ENCODE measurements around the gene NCAN.
"Not testable (repeated sequence)": the region's sequence is repeated elsewhere in the genome, so short reads cannot be mapped to it uniquely, and the experiment has no call there.

Gene NCAN

DNA sequence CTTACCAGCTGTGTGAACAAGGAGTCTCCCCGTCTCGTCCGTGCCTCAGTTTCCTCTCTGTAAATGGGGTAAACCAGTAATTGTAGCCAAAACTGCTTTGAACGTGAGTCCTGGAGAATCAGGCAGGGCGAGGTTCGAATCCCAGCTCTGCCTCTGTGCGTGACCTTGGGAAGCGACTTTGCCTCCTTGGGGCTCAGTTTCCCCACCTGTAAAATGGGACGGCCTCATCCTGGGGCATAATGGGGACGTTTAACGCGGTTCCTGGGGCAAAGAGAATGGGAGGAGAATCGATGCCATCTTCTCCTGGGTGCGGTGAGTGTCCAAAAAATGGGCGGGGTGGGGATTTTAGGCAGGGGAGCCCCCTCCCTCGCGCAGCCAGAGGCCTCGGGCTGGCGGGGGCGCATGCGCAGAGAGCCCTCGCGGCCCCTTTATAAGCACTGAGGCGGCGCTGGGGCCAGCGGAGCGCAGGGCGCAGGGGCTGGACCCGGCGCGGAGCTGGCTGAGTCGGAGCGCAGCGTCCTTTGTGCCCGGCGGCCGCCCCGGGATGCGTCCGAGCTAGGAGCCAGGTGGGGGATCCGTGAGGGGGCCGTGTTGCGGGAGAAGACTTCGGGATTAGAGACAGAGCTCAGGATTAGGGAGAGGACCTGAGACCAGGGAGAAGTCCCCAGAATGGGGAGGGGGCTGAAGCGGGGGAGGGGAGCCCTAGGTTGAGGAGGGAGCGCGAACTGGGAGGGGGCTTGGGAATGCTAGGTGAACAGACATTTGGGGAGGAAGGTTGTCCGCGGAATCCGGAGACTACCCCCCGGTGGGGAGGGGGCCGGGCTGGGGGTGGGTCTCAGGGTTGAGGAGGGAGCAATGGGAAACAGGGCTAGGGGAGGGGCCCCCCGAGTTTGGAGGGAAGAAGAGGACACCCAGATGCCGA is at the start of gene NCAN:
Gene NCAN, plus strand, starts transcription at position 460 of the 922 bp plus-strand sequence. CDS start 4,996 bp downstream, outside the sequence.
- peak; percentile 11 for DNase-seq

DNA sequence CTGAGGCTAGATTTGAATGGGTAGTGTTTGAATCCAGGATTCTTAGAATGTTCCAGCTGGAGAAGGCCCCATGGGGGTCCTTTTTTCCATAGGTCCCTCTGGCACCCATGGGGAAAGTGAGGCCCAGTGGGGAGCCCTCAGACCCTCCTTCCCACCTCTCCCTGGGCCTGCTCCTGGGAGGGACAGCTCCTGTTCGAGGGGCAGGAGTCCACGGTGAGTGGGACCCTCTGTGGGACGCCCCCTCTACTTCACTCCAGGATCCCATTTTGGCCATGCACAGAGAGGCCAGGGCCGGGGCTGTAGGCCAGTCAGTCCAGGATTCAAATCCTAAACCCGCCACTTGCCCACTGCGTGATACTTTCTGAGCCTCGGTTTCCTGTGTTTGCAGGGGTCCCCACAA is 49.3 kb upstream of the NCAN start:
- no peak for DNase-seq

GRCh38 chr19:19165396-19165795 is 46.4 kb upstream of the NCAN start:
- no peak for DNase-seq

DNA sequence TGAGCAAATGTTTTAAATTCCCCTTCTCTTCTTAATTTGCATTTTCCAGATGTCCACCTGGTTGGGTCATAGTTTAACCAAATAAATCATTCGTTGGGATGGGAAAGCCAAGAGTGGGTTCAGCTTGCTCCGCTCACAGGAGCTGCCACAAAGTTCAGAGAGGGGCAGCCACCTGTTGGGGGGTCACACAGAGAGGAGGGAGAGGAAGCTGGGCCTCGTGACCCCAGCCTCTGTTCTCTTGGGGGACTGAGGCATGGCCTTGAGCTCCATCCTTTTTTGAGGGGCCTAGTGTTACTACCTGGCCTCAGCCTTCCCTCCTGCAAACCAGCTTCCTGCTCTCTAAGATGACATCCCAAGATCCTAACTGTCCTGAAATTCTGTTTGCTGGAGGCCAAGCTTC is 44.1 kb upstream of the NCAN start:
- no peak for DNase-seq

GRCh38 chr19:19169236-19170052 is 42.3 kb upstream of the NCAN start:
- no peak for DNase-seq

DNA sequence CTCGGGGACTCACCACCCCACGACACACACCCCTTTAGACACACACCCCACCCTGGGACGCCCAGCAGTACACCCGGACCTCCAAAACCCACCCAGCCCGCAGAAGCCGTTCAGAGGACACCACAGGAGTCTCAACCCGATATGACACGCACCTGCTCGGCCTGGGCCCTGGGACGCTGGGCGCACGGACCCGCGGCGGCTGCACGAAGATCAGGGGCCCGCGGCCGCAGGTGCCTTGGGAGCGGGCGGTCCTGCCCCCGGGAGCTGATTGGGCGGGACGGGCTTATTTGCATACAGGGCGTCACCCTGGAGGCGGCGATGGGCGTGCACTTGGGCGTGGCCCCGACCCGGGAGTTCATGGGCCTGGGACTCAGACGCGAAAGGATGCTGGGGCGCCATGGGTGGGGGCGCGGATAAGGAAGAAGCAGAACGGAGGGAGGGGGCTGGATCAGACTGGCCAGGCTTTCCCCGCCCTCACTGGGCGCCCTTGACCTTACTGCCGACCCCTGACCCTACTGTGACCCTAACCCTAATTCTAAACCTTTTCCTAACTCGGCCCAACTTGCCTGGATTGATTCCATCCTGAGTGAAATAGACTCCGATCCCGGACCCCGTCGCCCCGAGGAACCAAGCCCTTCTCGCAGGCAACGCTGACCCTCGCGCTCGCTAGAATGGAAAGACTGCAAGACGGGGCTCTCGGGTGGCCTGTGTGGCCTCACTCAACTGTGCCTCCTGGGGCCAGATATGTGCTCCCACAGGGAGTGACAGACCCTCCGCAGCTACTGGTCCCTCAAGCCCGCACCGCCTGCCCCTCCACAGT is 41.5 kb upstream of the NCAN start, which contains the start of gene MEF2B:
Gene MEF2B, minus strand, starts transcription at position 211 of the 820 bp plus-strand sequence. CDS start 19,528 bp downstream, outside the sequence.
- DNase-seq = peak; percentile 71

- no peak for DNase-seq
Observed at GRCh38 chr19:19170873-19171672, 40.7 kb upstream of the NCAN start.

GRCh38 chr19:19171821-19172532 is 39.8 kb upstream of the NCAN start:
- DNase-seq = no peak

- not testable (repeated sequence) for DNase-seq
Observed at GRCh38 chr19:19173243-19173642, 38.5 kb upstream of the NCAN start.

DNA sequence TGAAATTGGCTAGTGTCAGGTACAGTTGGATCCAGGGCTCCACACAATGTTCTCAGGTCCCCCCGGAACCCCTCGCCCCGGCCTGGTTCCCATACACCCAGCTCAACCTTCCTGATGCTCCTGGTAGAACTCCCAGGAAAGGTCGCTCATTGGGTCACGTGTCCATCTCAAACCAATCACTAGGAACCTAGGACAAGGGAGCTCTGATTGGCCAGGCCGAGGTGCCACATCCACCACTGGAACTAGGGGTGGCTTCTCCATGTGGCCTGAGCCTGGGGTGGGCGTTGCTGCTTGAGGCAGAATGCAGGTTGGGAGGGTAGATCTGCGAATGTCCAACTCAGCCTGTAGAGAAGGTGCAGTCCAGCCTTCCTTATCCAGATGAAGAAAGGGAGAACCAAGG is 34.8 kb upstream of the NCAN start:
- no peak for DNase-seq

- DNase-seq = no peak
Observed at GRCh38 chr19:19179548-19180441, 32.0 kb upstream of the NCAN start.

DNA sequence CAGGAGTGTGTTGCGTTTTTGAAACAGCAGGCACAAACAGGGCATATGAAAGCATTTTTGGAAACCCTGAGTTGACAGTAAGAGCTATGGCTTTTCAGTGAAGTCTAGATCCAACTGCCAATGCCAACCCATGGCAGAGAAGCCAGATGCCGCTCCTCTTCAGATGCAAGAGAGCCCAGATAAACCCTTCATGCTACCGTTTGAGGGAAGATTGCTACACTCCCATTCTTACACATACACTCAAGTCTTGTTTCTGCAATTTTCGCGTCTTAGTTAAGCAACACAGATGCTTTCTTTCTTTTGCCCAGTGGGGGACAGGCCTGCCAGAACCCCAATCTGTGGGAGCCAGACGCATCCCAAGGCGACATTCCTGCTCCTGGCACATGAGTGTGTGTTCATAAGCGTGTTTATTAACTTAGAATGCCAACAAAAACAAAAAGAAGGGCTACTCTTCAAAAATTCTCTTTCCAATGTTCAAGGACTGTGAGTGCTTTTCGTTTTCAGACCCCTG is 30.2 kb upstream of the NCAN start:
- DNase-seq = no peak

DNA sequence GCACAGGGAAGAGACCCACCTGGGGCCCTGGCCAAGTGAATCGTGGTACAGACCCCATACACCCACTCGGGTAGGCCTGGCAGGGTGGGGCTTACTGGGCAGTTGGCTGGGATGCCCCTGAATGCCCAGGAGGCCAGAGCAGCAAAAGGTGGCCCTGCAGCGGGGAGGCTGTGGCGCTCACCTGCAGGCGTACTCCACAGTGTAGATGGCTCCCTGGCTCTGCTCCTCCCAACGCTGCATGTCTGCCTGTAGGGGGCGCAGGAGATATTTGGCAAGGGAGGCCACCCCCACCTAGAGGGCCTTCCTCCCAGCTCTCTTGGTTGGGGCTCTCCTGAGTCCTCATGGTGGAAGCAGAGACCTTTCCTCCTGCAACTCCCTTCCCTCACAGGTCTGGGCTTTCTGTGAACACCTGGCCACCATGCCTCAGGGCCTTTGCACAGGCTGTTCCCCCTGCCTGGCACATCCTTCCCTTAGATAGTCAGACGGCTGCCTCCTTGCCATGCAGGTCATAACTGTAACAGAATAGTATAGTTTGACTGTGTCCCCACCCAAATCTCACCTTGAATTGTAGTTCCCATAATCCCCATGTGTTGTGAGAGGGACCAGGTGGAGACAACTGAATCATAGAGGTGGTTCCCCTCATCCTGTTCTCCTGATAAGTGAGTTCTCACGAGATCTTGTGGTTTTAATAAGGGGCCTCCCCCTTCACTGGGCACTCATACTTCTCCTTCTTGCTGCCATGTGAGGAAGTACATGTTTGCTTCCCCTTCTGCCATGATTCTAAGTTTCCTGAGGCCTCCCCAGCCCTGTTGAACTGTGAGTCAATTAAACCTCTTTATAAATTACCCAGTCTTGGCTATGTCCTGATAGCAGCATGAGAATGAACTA is 25.7 kb upstream of the NCAN start:
- no peak for DNase-seq

GRCh38 chr19:19186742-19187141 is 25.0 kb upstream of the NCAN start:
- no peak for DNase-seq

DNA sequence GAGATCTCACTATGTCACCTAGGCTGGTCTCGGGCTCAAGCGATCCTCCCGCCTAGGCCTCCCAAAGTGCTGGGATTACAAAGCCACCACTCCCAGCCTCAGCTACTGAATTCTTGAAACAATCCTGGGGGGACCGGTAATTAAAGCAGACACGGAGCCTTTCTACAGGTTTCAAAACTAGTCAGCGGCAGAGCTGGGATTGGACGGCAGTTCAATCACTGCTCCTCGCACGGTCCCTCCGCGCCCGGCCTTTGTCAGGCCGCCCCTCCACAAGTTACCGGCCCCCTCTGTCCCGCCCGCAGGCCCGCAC is 20.0 kb upstream of the NCAN start:
- DNase-seq = no peak

DNA sequence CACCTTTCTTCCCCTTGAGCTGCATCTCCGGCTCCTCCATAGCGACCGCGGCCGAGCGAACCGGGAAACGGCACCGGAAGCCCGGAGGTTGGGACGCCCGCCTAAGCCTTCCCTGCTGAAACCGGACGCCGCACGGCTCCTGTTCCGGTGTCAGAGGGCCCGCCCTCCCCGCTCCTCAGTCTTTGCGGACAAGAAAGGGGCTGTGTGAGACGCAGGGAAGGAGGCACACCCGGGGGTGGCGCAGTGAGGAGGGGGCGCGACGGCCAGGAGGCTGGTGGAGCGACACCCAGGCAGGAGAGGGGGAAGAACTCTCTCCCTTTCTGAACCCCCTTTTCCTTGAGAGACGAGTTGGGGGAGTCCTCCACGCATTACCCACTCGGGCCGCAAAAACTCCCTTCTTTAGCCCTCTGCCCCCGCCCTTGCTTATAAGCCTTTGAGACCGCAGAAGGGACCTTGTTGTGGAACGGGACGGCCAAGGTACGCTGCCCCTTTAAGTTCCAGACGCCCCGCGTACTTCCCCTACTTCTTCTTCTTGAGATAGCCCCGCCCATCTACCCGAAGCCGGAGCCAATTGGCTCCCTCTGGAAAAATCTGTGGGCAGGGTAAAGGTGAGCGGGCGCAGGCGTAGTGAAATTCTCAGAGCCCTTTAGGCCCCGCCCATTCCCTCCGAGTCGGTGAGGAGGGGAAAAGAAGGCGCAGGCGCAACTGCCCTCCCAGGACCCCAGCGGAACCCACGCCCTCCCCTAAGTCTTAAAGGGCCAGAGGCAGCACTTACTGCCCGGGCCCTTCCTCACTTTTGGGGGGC is 19.5 kb upstream of the NCAN start, which contains the start of the genes BORCS8 and RFXANK:
Gene BORCS8, minus strand, starts transcription at position 75 of the 805 bp plus-strand sequence. Its CDS starts 35 bp downstream, at position 40.
Gene RFXANK, plus strand, starts transcription at position 181 of the 805 bp plus-strand sequence. CDS start 1,689 bp downstream, outside the sequence.
- peak; percentile 96 for DNase-seq

GRCh38 chr19:19192910-19193423 is 18.8 kb upstream of the NCAN start:
- DNase-seq = no peak

DNA sequence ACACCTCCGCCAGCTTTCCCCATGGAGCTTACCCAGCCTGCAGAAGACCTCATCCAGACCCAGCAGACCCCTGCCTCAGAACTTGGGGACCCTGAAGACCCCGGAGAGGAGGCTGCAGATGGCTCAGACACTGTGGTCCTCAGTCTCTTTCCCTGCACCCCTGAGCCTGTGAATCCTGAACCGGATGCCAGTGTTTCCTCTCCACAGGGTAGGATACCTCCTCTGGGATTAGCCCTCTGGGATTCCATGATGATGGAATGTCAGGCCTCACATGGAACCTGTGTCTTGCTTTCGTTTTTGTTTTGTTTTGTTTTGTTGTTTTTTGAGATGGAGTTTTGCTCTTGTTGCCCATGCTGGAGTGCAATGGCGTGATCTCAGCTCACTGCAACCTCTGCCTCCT is 17.8 kb upstream of the NCAN start:
- no peak for DNase-seq

Measured in NCI-H2227 treated with DMSO at 0.1 percent for 48 hours (cell line).